Breast epithelium (tissue), 4 donors: Measurements from ENCODE around the gene CCDC27. TPM values are rescaled to one million over a fixed set of nuclear protein-coding genes. Genes with fewer than 3 reads are reported as not detected.
A peak's percentile ranks its signal among the peaks of the same experiment; 100 is the strongest.

Source experiments
- DNase-seq, 2 donors: peaks; one replicate each; pipeline ENCODE4 v3.0.0-alpha.2; 2019; ENCODE audit warnings: low spot score in 2 of 2
- H3K27ac ChIP-seq, 2 donors: fragments of 200-600 bp; sonication (generic) in 1 of 2; one replicate each; pipeline ENCODE4 v1.5.1; 2016 to 2019; ENCODE audit warnings: mild to moderate bottlenecking in 1 of 2
- H3K27me3 ChIP-seq, 2 donors: fragments of 200-600 bp; sonication (generic) in 1 of 2; one replicate each; pipeline versions ENCODE4 v1.5.1 to v1.6.0; 2017 to 2019; ENCODE audit warnings: control low read depth in 1 of 2, mild to moderate bottlenecking in 1 of 2
- H3K36me3 ChIP-seq: fragments of 200-600 bp; one replicate; pipeline ENCODE4 v1.5.1; 2019
- H3K4me1 ChIP-seq, 2 donors: fragments of 200-600 bp; sonication (generic); one replicate each; pipeline ENCODE4 v1.5.1; 2016 to 2019; ENCODE audit warnings: control low read depth in 1 of 2
- H3K4me3 ChIP-seq, 3 donors: fragments of 200-600 bp; sonication (generic); 1 replicate in 2 of 3; 2 replicates in 1 of 3; pipeline ENCODE4 v1.5.1; 2016 to 2019; ENCODE audit warnings: mild to moderate bottlenecking in 3 of 3, moderate library complexity in 2 of 3
- H3K9me3 ChIP-seq, 2 donors: fragments of 200-600 bp; sonication (generic) in 1 of 2; one replicate each; pipeline ENCODE4 v1.5.1; 2016 to 2019; ENCODE audit warnings: control low read depth in 1 of 2
- CTCF ChIP-seq, 3 donors: fragments of 450-650 bp; IDR thresholded peaks; one replicate each; pipeline ENCODE4 v1.5.1; 2016 to 2017; ENCODE audit warnings: antibody characterized with exemption in 3 of 3, mild to moderate bottlenecking in 3 of 3, moderate library complexity in 3 of 3
- POLR2A ChIP-seq: fragments of 450-650 bp; IDR thresholded peaks from one replicate; pipeline ENCODE4 v1.6.1; 2016; ENCODE audit warnings: antibody characterized with exemption, mild to moderate bottlenecking, moderate library complexity
- POLR2AphosphoS5 ChIP-seq, 3 donors: sonication (generic); formaldehyde crosslinking; IDR thresholded peaks; one replicate each; pipeline ENCODE4 v1.6.1; 2017; ENCODE audit warnings: antibody characterized with exemption in 3 of 3
- intact Hi-C: fragments of 100-400 bp; cut with DNase I; formaldehyde crosslinking; loops from one replicate; pipeline ENCODE4 v1.15.1; 2023; ENCODE audit warnings: low total_unique reads
- total RNA-seq, 3 donors: library from RNA; depleted of rRNA; stranded (reverse); fragments of >200 nt; gene quantifications; one replicate each; pipeline ENCODE4 v1.1.0, GENCODE V29; 2016

Gene CCDC27
- total RNA-seq, 3 donors from 2014 or later, result not detected

GRCh38 chr1:3767328-3767925 is 15.2 kb downstream of the CCDC27 start:
- intact Hi-C loops, result no loop called here
- H3K9me3 ChIP-seq, result no peaks in the 10 kb centered on the region
- no peaks in the 10 kb centered on the region for H3K36me3 ChIP-seq
- no peak overlapping the region for H3K4me3 ChIP-seq
- peaks cover 0 to 15% of the 10 kb centered on the region in 2 donors for H3K27me3 ChIP-seq
- H3K27ac ChIP-seq, result no peak overlapping the region
- no peak for TF ChIP-seq POLR2AphosphoS5 (IDR thresholded peaks at IDR 0.05)
- no peak for TF ChIP-seq POLR2A
- TF ChIP-seq CTCF (IDR thresholded peaks at IDR 0.05), result no peak
- H3K4me1 ChIP-seq, result no peaks in the 10 kb centered on the region
- DNase-seq, result no peak

- Histone ChIP-seq H3K36me3 (no peaks in the 10 kb centered on the region), H3K4me1 (peaks cover 0 to 3% of the 10 kb centered on the region in 2 donors), H3K9me3 (no peaks in the 10 kb centered on the region), H3K4me3 (no peak overlapping the region), H3K27ac (no peak overlapping the region), H3K27me3 (peaks cover 0 to under 1% of the 10 kb centered on the region in 2 donors)
- no peak for DNase-seq
- intact Hi-C loops, result no loop called here
- TF ChIP-seq POLR2A, result no peak
- no peak for TF ChIP-seq CTCF (IDR thresholded peaks at IDR 0.05)
- no peak for TF ChIP-seq POLR2AphosphoS5 (IDR thresholded peaks at IDR 0.05)
Measured at GRCh38 chr1:3768811-3769390, 16.7 kb downstream of the CCDC27 start.

GRCh38 chr1:3770047-3770765 is 18.0 kb downstream of the CCDC27 start:
- intact Hi-C loops, result no loop called here
- Histone ChIP-seq H3K4me1 (peaks cover 3 to 4% of the 10 kb centered on the region in 2 donors), H3K27ac (no peak overlapping the region), H3K27me3 (no peaks in the 10 kb centered on the region), H3K36me3 (no peaks in the 10 kb centered on the region), H3K4me3 (no peak overlapping the region), H3K9me3 (no peaks in the 10 kb centered on the region)
- no peak for DNase-seq
- TF ChIP-seq CTCF (IDR thresholded peaks at IDR 0.05) (no peak), POLR2AphosphoS5 (IDR thresholded peaks at IDR 0.05) (no peak), POLR2A (no peak)

- H3K36me3 ChIP-seq, result no peaks in the 10 kb centered on the region
- peak overlapping the region; percentile 51 to 97 (median 83) for H3K4me3 ChIP-seq
- H3K9me3 ChIP-seq, result no peaks in the 10 kb centered on the region
- no peak for DNase-seq
- peaks cover 10 to 15% of the 10 kb centered on the region in 2 donors for H3K4me1 ChIP-seq
- no peak for TF ChIP-seq POLR2A
- no peak for TF ChIP-seq CTCF (IDR thresholded peaks at IDR 0.05)
- no peak for TF ChIP-seq POLR2AphosphoS5 (IDR thresholded peaks at IDR 0.05)
- peak overlapping the region in 1 of 2 donors; percentile 97 for H3K27ac ChIP-seq
- intact Hi-C loops, result no loop called here
- no peaks in the 10 kb centered on the region for H3K27me3 ChIP-seq
Measured at GRCh38 chr1:3771108-3772026, 19.1 kb downstream of the CCDC27 start.
